ENCODE results near the gene DENND1A.

DNA sequence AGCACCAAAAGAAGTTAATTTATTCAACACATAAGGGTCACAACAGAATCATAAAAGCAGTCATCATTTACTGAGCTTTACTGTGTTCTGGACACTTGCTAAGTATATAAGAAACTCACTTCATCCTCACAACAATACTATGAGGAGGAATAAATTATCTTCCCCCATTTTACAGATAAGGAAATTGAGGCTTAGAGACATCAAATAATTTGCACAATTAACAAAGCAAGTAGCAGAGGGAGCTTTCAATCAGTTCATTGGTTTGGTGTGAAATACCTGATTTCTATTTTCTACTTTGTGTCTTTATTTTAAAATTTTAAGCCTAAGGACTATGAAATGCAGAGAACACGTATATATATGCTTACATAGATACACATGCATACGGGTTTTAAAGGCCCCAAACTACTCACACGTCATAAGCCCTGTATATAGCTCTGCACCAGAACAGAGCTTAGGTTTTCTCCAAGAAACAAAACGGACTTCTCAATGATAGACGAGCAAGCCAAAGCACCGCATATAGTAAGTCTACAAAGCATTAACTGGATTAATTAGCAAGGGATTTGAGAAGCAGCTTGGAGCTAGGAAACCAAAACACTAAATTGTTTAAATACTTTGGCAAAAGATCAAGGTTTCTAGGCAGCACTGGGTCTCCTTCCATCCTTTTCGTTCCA lies 95.6 kb downstream of the DENND1A start:
- TF ChIP-seq, protein P1, sequence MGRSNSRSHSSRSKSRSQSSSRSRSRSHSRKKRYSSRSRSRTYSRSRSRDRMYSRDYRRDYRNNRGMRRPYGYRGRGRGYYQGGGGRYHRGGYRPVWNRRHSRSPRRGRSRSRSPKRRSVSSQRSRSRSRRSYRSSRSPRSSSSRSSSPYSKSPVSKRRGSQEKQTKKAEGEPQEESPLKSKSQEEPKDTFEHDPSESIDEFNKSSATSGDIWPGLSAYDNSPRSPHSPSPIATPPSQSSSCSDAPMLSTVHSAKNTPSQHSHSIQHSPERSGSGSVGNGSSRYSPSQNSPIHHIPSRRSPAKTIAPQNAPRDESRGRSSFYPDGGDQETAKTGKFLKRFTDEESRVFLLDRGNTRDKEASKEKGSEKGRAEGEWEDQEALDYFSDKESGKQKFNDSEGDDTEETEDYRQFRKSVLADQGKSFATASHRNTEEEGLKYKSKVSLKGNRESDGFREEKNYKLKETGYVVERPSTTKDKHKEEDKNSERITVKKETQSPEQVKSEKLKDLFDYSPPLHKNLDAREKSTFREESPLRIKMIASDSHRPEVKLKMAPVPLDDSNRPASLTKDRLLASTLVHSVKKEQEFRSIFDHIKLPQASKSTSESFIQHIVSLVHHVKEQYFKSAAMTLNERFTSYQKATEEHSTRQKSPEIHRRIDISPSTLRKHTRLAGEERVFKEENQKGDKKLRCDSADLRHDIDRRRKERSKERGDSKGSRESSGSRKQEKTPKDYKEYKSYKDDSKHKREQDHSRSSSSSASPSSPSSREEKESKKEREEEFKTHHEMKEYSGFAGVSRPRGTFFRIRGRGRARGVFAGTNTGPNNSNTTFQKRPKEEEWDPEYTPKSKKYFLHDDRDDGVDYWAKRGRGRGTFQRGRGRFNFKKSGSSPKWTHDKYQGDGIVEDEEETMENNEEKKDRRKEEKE (IDR thresholded peaks at IDR 0.05): no peak
- TF ChIP-seq, protein P2, sequence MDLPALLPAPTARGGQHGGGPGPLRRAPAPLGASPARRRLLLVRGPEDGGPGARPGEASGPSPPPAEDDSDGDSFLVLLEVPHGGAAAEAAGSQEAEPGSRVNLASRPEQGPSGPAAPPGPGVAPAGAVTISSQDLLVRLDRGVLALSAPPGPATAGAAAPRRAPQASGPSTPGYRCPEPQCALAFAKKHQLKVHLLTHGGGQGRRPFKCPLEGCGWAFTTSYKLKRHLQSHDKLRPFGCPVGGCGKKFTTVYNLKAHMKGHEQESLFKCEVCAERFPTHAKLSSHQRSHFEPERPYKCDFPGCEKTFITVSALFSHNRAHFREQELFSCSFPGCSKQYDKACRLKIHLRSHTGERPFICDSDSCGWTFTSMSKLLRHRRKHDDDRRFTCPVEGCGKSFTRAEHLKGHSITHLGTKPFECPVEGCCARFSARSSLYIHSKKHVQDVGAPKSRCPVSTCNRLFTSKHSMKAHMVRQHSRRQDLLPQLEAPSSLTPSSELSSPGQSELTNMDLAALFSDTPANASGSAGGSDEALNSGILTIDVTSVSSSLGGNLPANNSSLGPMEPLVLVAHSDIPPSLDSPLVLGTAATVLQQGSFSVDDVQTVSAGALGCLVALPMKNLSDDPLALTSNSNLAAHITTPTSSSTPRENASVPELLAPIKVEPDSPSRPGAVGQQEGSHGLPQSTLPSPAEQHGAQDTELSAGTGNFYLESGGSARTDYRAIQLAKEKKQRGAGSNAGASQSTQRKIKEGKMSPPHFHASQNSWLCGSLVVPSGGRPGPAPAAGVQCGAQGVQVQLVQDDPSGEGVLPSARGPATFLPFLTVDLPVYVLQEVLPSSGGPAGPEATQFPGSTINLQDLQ (CRISPR knock-in tag; IDR thresholded peaks at IDR 0.05): no peak
- TF ChIP-seq JUND (CRISPR knock-in tag; IDR thresholded peaks at IDR 0.05) (no peak), MTF1 (CRISPR knock-in tag; IDR thresholded peaks at IDR 0.05) (no peak)
